H1 (cell line): ENCODE results near the gene ZNF683. TPM values are rescaled to one million over a fixed set of nuclear protein-coding genes. Genes with fewer than 3 reads are reported as not detected.

Source experiments
- CTCF ChIA-PET: fragments of 300-600 bp; sonication (Branson Sonifier 250); formaldehyde crosslinking; loops from one replicate; lab custom pipeline; 2021; ENCODE audit not compliant: partially characterized antibody; lab: Charles Lee
- POLR2A ChIA-PET: fragments of 300-600 bp; sonication (Branson Sonifier 250); formaldehyde crosslinking; loops from one replicate; lab custom pipeline; 2021; ENCODE audit warnings: inconsistent platforms; ENCODE audit not compliant: partially characterized antibody; lab: Charles Lee
- DNase-seq, 2 experiments: peaks; one replicate each; pipeline versions ENCODE4 v3.0.0 to v3.0.0-alpha.2; 2010 to 2022; ENCODE audit warnings: low spot score in 2 of 2, low read depth in 1 of 2, mixed read lengths in 1 of 2
- FAIRE-seq: peaks from 2 replicates; lab custom pipeline; 2011; peaks lifted over from hg19 to GRCh38; lab: Jason Lieb, UNC
- H2AFZ ChIP-seq: 2 replicates; pipeline ENCODE4 v1.8.1; 2012; ENCODE audit warnings: low read length, inconsistent platforms
- H2AK5ac ChIP-seq: 2 replicates; pipeline ENCODE4 v1.6.1; 2013; ENCODE audit warnings: low read depth, low read length
- H2BK120ac ChIP-seq: replicated peaks from 2 replicates; pipeline ENCODE3; 2013; ENCODE audit warnings: low read depth, low read length, inconsistent platforms
- H2BK12ac ChIP-seq: 2 replicates; pipeline ENCODE4 v1.6.1; 2013; ENCODE audit warnings: low read depth, low read length
- H2BK15ac ChIP-seq: 2 replicates; pipeline ENCODE4 v1.6.1; 2013; ENCODE audit warnings: low read length
- H2BK20ac ChIP-seq: 2 replicates; pipeline ENCODE4 v1.6.1; 2013; ENCODE audit warnings: low read length
- H2BK5ac ChIP-seq: 2 replicates; pipeline ENCODE4 v1.6.1; 2013; ENCODE audit warnings: low read depth, low read length
- H3K14ac ChIP-seq: 2 replicates; pipeline ENCODE4 v1.6.1; 2013; ENCODE audit warnings: inconsistent platforms; ENCODE audit not compliant: insufficient read length
- H3K18ac ChIP-seq: 2 replicates; pipeline ENCODE4 v1.6.1; 2013; ENCODE audit warnings: low read length; ENCODE audit errors: extremely low read depth
- H3K23ac ChIP-seq: 2 replicates; pipeline ENCODE4 v1.6.1; 2013; ENCODE audit warnings: inconsistent platforms; ENCODE audit not compliant: insufficient read length
- H3K23me2 ChIP-seq: 2 replicates; pipeline ENCODE4 v1.6.1; 2013; ENCODE audit warnings: low read depth, low read length
- H3K27ac ChIP-seq: 2 replicates; pipeline ENCODE4 v1.6.1; 2011; ENCODE audit warnings: low read depth, low read length, inconsistent platforms
- H3K27me3 ChIP-seq, 4 experiments: replicated peaks in 1 of 4; 1 replicate in 1 of 4; 2 replicates in 3 of 4; pipeline versions ENCODE4 v1.6.1 to v1.8.1; 2011 to 2013; ENCODE audit warnings: low read length in 3 of 4, mild to moderate bottlenecking in 3 of 4, inconsistent platforms in 2 of 4, mixed read lengths in 2 of 4, moderate library complexity in 1 of 4; ENCODE audit not compliant: control insufficient read depth in 3 of 4, insufficient read depth in 3 of 4; ENCODE audit errors: extremely low read depth in 1 of 4
- H3K36me3 ChIP-seq, 4 experiments: 2 replicates each; pipeline versions ENCODE4 v1.6.1 to v1.8.1; 2011 to 2013; ENCODE audit warnings: mild to moderate bottlenecking in 4 of 4, low read length in 3 of 4, moderate library complexity in 2 of 4, control low read depth in 1 of 4, inconsistent platforms in 1 of 4; ENCODE audit not compliant: insufficient read depth in 4 of 4, control insufficient read depth in 2 of 4
- H3K4ac ChIP-seq: replicated peaks from 2 replicates; pipeline ENCODE3; 2013; ENCODE audit warnings: low read length, low read depth, mixed read lengths, inconsistent platforms; ENCODE audit not compliant: insufficient read length
- H3K4me1 ChIP-seq, 4 experiments: replicated peaks in 1 of 4; 1 replicate in 1 of 4; 2 replicates in 3 of 4; pipeline versions ENCODE4 v1.6.1 to v1.8.1; 2011 to 2013; ENCODE audit warnings: low read length in 3 of 4, inconsistent platforms in 2 of 4, mixed read lengths in 1 of 4; ENCODE audit not compliant: insufficient read depth in 4 of 4, control insufficient read depth in 3 of 4
- H3K4me2 ChIP-seq, 2 experiments: 2 replicates each; pipeline versions ENCODE4 v1.6.1 to v1.8.1; 2011 to 2013; ENCODE audit warnings: low read depth in 2 of 2, low read length in 2 of 2, control low read depth in 1 of 2, inconsistent platforms in 1 of 2, mild to moderate bottlenecking in 1 of 2; ENCODE audit not compliant: insufficient read depth in 1 of 2
- H3K4me3 ChIP-seq, 4 experiments: fragments of 200-600, 300-600 bp in 1 of 4; sonication (generic), shearing (Covaris generic), sonication (Bioruptor Twin) in 1 of 4; 2 replicates each; pipeline versions ENCODE4 v1.5.1 to v1.8.1; 2011 to 2016; ENCODE audit warnings: low read length in 4 of 4, low read depth in 3 of 4, control low read depth in 2 of 4, inconsistent platforms in 2 of 4, mild to moderate bottlenecking in 2 of 4, mixed read lengths in 1 of 4, moderate library complexity in 1 of 4; ENCODE audit not compliant: insufficient read depth in 2 of 4; ENCODE audit errors: extremely low read depth in 1 of 4
- H3K56ac ChIP-seq: replicated peaks from 2 replicates; pipeline ENCODE3; 2013; ENCODE audit warnings: low read depth, mild to moderate bottlenecking, mixed read lengths, low read length, inconsistent platforms; ENCODE audit not compliant: insufficient read length
- H3K79me1 ChIP-seq: 2 replicates; pipeline ENCODE4 v1.6.1; 2013; ENCODE audit warnings: low read depth, low read length, control low read depth
- H3K79me2 ChIP-seq, 2 experiments: 2 replicates each; pipeline versions ENCODE4 v1.6.1 to v1.8.1; 2012 to 2013; ENCODE audit warnings: low read length in 2 of 2, mild to moderate bottlenecking in 2 of 2, inconsistent platforms in 1 of 2; ENCODE audit not compliant: insufficient read depth in 2 of 2, control insufficient read depth in 1 of 2
- H3K9ac ChIP-seq, 4 experiments: replicated peaks in 1 of 4; 1 replicate in 1 of 4; 2 replicates in 3 of 4; pipeline versions ENCODE4 v1.6.1 to v1.8.1; 2011 to 2013; ENCODE audit warnings: low read depth in 3 of 4, low read length in 3 of 4, control low read depth in 2 of 4, mild to moderate bottlenecking in 2 of 4, moderate library complexity in 2 of 4, inconsistent platforms in 1 of 4; ENCODE audit errors: extremely low read depth in 1 of 4
- H3K9me3 ChIP-seq, 2 experiments: 2 replicates each; pipeline versions ENCODE4 v1.6.1 to v1.8.1; 2012 to 2013; ENCODE audit warnings: mild to moderate bottlenecking in 2 of 2, moderate library complexity in 2 of 2, control low read depth in 1 of 2, inconsistent platforms in 1 of 2, low read depth in 1 of 2, low read length in 1 of 2, mixed read lengths in 1 of 2; ENCODE audit not compliant: insufficient read depth in 2 of 2
- H4K20me1 ChIP-seq, 2 experiments: replicated peaks in 1 of 2; 2 replicates each; pipeline versions ENCODE3 to v1.8.1; 2011 to 2013; ENCODE audit warnings: inconsistent platforms in 2 of 2, low read length in 2 of 2, mild to moderate bottlenecking in 1 of 2; ENCODE audit not compliant: insufficient read depth in 2 of 2, control insufficient read depth in 1 of 2
- H4K5ac ChIP-seq: 2 replicates; pipeline ENCODE4 v1.6.1; 2013; ENCODE audit warnings: low read length, low read depth, mixed read lengths, inconsistent platforms; ENCODE audit not compliant: insufficient read length
- H4K8ac ChIP-seq: 2 replicates; pipeline ENCODE4 v1.8.0; 2013; ENCODE audit warnings: mild to moderate bottlenecking, moderate library complexity, low read length, inconsistent platforms; ENCODE audit not compliant: insufficient read depth; ENCODE audit errors: extremely low read depth
- H4K91ac ChIP-seq: replicated peaks from 2 replicates; pipeline ENCODE3; 2013; ENCODE audit warnings: low read length, mixed read lengths, inconsistent platforms; ENCODE audit not compliant: insufficient read length
- CBX5 ChIP-seq: fragments of 300-800, 300-1000 bp; sonication (generic); IDR thresholded peaks from 2 replicates; pipeline ENCODE4 v1.7.1; 2016; ENCODE audit warnings: antibody characterized with exemption, low read length, low read depth
- CTBP2 ChIP-seq: IDR thresholded peaks from 2 replicates; pipeline ENCODE4 v1.7.0; 2011; ENCODE audit warnings: borderline replicate concordance, mild to moderate bottlenecking, moderate library complexity, mixed read lengths, low read length; ENCODE audit not compliant: insufficient read depth, insufficient read length
- JUN ChIP-seq: IDR thresholded peaks from 2 replicates; pipeline ENCODE4 v1.6.1; 2011; ENCODE audit warnings: low read depth, mild to moderate bottlenecking, improper control_type of control experiment, low read length
- MAFK ChIP-seq: IDR thresholded peaks from 2 replicates; pipeline ENCODE4 v1.6.1; 2012; ENCODE audit warnings: low read depth, mild to moderate bottlenecking, improper control_type of control experiment, low read length
- SAP30 ChIP-seq: fragments of 300-600 bp; sonication (generic); IDR thresholded peaks from 2 replicates; pipeline ENCODE4 v1.7.1; 2012; ENCODE audit warnings: low read length, moderate library complexity, mild to moderate bottlenecking, inconsistent platforms; ENCODE audit not compliant: insufficient read depth, insufficient replicate concordance
- SP2 ChIP-seq: IDR thresholded peaks from 2 replicates; pipeline ENCODE4 v1.6.1; 2012; ENCODE audit warnings: mild to moderate bottlenecking, low read length, inconsistent platforms
- SUZ12 ChIP-seq: fragments of 200-600 bp; sonication (generic); IDR thresholded peaks from 2 replicates; pipeline ENCODE4 v1.6.1; 2012; ENCODE audit warnings: mild to moderate bottlenecking, inconsistent platforms, low read length, moderate library complexity, mixed read lengths
- TBP ChIP-seq: IDR thresholded peaks from 2 replicates; pipeline ENCODE4 v1.6.1; 2011; ENCODE audit warnings: low read depth, low read length, improper control_type of control experiment
- TCF12 ChIP-seq: IDR thresholded peaks from 2 replicates; pipeline ENCODE4 v1.6.1; 2011; ENCODE audit warnings: low read depth, mild to moderate bottlenecking, low read length
- TEAD4 ChIP-seq: IDR thresholded peaks from 2 replicates; pipeline ENCODE4 v1.6.1; 2012; ENCODE audit warnings: low read depth, low read length, inconsistent platforms, mixed read lengths
- WGBS, 2 experiments: shearing (Covaris generic) in 1 of 2; methylation state at CpG; one replicate each; pipeline versions ENCODE4 v1.1.6 to v1.1.7; 2013 to 2015; ENCODE audit warnings: low lambda C conversion rate in 2 of 2, mixed read lengths in 2 of 2, inconsistent platforms in 1 of 2, low coverage in 1 of 2, missing lambda C conversion rate in 1 of 2; ENCODE audit not compliant: insufficient replicate concordance in 2 of 2, insufficient coverage in 1 of 2, insufficient read length in 1 of 2; ENCODE audit errors: extremely low coverage in 1 of 2, missing lambda C conversion rate in 1 of 2; 5-methylcytosine and 5-hydroxymethylcytosine counted together
- polyA plus RNA-seq, 7 experiments: library from polyadenylated mRNA; depleted of rRNA in 3 of 7; stranded (reverse) in 5 of 7; unstranded in 2 of 7; fragments of >200 nt in 5 of 7; fragments of 200-250 nt in 2 of 7; gene quantifications; 1 replicate in 5 of 7; 2 replicates in 1 of 7; 4 replicates in 1 of 7; pipeline versions ENCODE4 v1.2.1 to v1.2.3, GENCODE V29; 2011 to 2013; ENCODE audit warnings: missing spikeins in 2 of 7, mixed read lengths in 2 of 7
- total RNA-seq: library from RNA; stranded (reverse); fragmentation: NEBNext Ultra II Directional; extraction: Animal tissue kit (Norgen Biotek cat#: 25700); gene quantifications from 2 replicates; pipeline ENCODE4 v1.2.1, GENCODE V29; 2021
- TF ChIP-seq, protein P1 (sequence below), 3 experiments: IDR thresholded peaks; 1 replicate in 2 of 3; 2 replicates in 1 of 3; pipeline versions ENCODE4 v1.5.1 to v1.6.1; 2011; ENCODE audit warnings: low read length in 3 of 3, mild to moderate bottlenecking in 3 of 3, inconsistent platforms in 2 of 3, low read depth in 1 of 3, moderate library complexity in 1 of 3; ENCODE audit not compliant: insufficient read depth in 1 of 3; ENCODE audit errors: control extremely low read depth in 1 of 3

ZNF683 gene
- total and polyA plus RNA-seq, 2 of the 8 experiments (the other 6 are each of a cell fraction or from before 2014, with no cell fraction given): not detected

DNA sequence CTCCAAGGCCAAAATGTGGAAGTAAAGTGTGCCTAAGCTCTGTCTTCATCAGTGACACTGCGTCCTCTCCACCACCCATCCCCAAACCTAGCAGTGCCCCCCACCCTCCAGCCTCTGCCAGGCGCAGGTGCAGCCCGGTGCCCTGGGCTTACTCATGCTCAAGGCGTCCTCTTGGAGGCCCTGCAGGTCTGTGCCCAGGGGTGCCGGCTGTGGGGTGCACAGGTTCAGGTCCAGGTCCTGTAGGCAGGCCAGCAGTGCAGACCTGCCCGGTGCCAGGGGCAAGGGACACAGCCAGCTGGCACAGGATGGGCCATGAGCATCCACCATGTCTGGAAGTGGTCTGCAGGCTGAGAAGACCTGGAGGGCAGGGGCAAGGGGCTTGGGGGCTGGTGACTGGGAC, 5.1 kb downstream of the ZNF683 start:
- Histone ChIP-seq H3K14ac (no peak overlapping the region), H2AFZ (no peak overlapping the region), H4K8ac (no peak overlapping the region), H2BK20ac (no peak overlapping the region), H3K79me1 (no peaks in the 10 kb centered on the region), H3K4me2 (no peak overlapping the region), H3K9ac (no peak overlapping the region), H4K20me1 (no peaks in the 10 kb centered on the region), H2BK15ac (no peak overlapping the region), H3K23me2 (no peaks in the 10 kb centered on the region), H3K27me3 (peaks cover 0 to 6% (median 2%) of the 10 kb centered on the region in 4 experiments; a peak in 2 of 7 replicates), H2AK5ac (no peak overlapping the region), H3K4ac (no peak overlapping the region), H4K5ac (no peak overlapping the region), H3K36me3 (no peaks in the 10 kb centered on the region), H3K9me3 (no peaks in the 10 kb centered on the region), H3K27ac (no peak overlapping the region), H3K4me3 (no peak overlapping the region), H3K23ac (no peak overlapping the region), H3K79me2 (no peaks in the 10 kb centered on the region), H2BK5ac (no peak overlapping the region), H2BK120ac (no peak overlapping the region), H3K18ac (no peak overlapping the region), H3K4me1 (no peaks in the 10 kb centered on the region; a peak in 1 of 7 replicates), H4K91ac (no peak overlapping the region), H3K56ac (no peak overlapping the region), H2BK12ac (no peak overlapping the region)
- FAIRE-seq: no peak
- POLR2A ChIA-PET: interaction anchor here (1.4 kb wide), 1 partner anchor 10 kb away, joined by 3 read pairs; no protein-coding TSS in a partner anchor
- DNase-seq: no peak
- CTCF ChIA-PET: interaction anchor here (0.7 to 14.1 kb wide), 7 partner anchors 24 to 84 kb away, joined by 3 to 297 read pairs (median 3); partner anchors contain the start of gene SH3BGRL3
- 92% methylated on average over 6 of the region's 6 CpGs; no CpG with 5 or more reads in 1 of the 2 experiments for WGBS, 2 experiments
- TF ChIP-seq SUZ12: no peak
- TF ChIP-seq CTBP2: no peak
- no peak for TF ChIP-seq TBP
- TF ChIP-seq, protein P1, sequence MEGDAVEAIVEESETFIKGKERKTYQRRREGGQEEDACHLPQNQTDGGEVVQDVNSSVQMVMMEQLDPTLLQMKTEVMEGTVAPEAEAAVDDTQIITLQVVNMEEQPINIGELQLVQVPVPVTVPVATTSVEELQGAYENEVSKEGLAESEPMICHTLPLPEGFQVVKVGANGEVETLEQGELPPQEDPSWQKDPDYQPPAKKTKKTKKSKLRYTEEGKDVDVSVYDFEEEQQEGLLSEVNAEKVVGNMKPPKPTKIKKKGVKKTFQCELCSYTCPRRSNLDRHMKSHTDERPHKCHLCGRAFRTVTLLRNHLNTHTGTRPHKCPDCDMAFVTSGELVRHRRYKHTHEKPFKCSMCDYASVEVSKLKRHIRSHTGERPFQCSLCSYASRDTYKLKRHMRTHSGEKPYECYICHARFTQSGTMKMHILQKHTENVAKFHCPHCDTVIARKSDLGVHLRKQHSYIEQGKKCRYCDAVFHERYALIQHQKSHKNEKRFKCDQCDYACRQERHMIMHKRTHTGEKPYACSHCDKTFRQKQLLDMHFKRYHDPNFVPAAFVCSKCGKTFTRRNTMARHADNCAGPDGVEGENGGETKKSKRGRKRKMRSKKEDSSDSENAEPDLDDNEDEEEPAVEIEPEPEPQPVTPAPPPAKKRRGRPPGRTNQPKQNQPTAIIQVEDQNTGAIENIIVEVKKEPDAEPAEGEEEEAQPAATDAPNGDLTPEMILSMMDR (IDR thresholded peaks at IDR 0.05; ENCODE audit: control extremely low read depth in 1 of 3, insufficient read depth in 1 of 3, low read depth in 1 of 3, low read length in 3 of 3): no peak
- TF ChIP-seq TCF12: no peak
- TF ChIP-seq JUN: no peak
- no peak for TF ChIP-seq TEAD4
- TF ChIP-seq CBX5: no peak
- no peak for TF ChIP-seq SP2
- no peak for TF ChIP-seq MAFK
- TF ChIP-seq SAP30: no peak
